Activated CD8-positive, alpha-beta T cell treated with anti-CD3 and anti-CD28 coated beads for 36 hours (primary cell): ENCODE results near the gene CMTM5. TPM values are rescaled to one million over a fixed set of nuclear protein-coding genes. Genes with fewer than 3 reads are reported as not detected.

Experiments
- ATAC-seq: fragments of 200-7000 bp; cut with Tn5 transposase; one replicate; pipeline ENCODE4 v1.10.0; 2021; ENCODE audit warnings: mild to moderate bottlenecking, moderate library complexity
- CTCF ChIA-PET: fragments of 350-600 bp; sonication (Branson Sonifier 250); formaldehyde crosslinking; loops from one replicate; lab custom pipeline; 2021; ENCODE audit warnings: antibody characterized with exemption; lab: Charles Lee
- POLR2A ChIA-PET: fragments of 350-600 bp; sonication (Branson Sonifier 250); formaldehyde crosslinking; loops from one replicate; lab custom pipeline; 2021; ENCODE audit warnings: antibody characterized with exemption; lab: Charles Lee
- DNase-seq: peaks from one replicate; pipeline ENCODE4 v3.0.0-alpha.2; 2020
- H3K27ac Mint-ChIP-seq: one replicate; pipeline ENCODE4 v1.8.0; 2021; ENCODE audit warnings: mild to moderate bottlenecking, mixed read lengths
- H3K27me3 Mint-ChIP-seq: one replicate; pipeline ENCODE4 v1.8.0; 2021; ENCODE audit warnings: mixed read lengths
- H3K36me3 Mint-ChIP-seq: one replicate; pipeline ENCODE4 v1.8.0; 2021; ENCODE audit warnings: low read depth, mixed read lengths
- H3K4me1 Mint-ChIP-seq: one replicate; pipeline ENCODE4 v1.8.0; 2021; ENCODE audit warnings: low read depth, mixed read lengths
- H3K4me3 Mint-ChIP-seq: one replicate; pipeline ENCODE4 v1.8.0; 2021; ENCODE audit warnings: mild to moderate bottlenecking, moderate library complexity, mixed read lengths
- H3K9me3 Mint-ChIP-seq: one replicate; pipeline ENCODE4 v1.8.0; 2021; ENCODE audit warnings: mixed read lengths
- CTCF ChIP-seq: fragments of 200-600 bp; IDR thresholded peaks from one replicate; pipeline ENCODE4 v1.8.0; 2022; ENCODE audit warnings: antibody characterized with exemption, mild to moderate bottlenecking
- intact Hi-C: fragments of 100-400 bp; cut with micrococcal nuclease; formaldehyde crosslinking; loops from one replicate; pipeline ENCODE4 v1.10.0; 2022
- total RNA-seq, 2 experiments: library from RNA; stranded (reverse); gene quantifications; one replicate each; pipeline ENCODE4 v1.2.3, GENCODE V29; 2021

CMTM5 gene
- total RNA-seq, 2 experiments from 2014 or later: not detected

- POLR2A ChIA-PET: interaction anchor here (1.0 to 1.8 kb wide), 2 partner anchors 14 to 89 kb away, joined by 4 to 7 read pairs; partner anchors contain the start of gene PABPN1
- intact Hi-C loops: no loop called here
- no peaks in the 10 kb centered on the region for H3K9me3 Mint-ChIP-seq
These were observed 33.3 kb downstream of the CMTM5 start for GRCh38 chr14:23409966-23410635.

GRCh38 chr14:23411563-23412525, 35.0 kb downstream of the CMTM5 start:
- no peaks in the 10 kb centered on the region for H3K9me3 Mint-ChIP-seq
- intact Hi-C loops: no loop called here
- POLR2A ChIA-PET: no interaction called here
- no peak for TF ChIP-seq CTCF
- no peaks in the 10 kb centered on the region for H3K4me1 Mint-ChIP-seq
- DNase-seq (no peak), ATAC-seq (no peak)
- H3K27me3 Mint-ChIP-seq: peaks cover 3% of the 10 kb centered on the region
- no peaks in the 10 kb centered on the region for H3K36me3 Mint-ChIP-seq
- H3K4me3 Mint-ChIP-seq: no peak overlapping the region
- no peak overlapping the region for H3K27ac Mint-ChIP-seq
- CTCF ChIA-PET: interaction anchor here (1.2 kb wide), 1 partner anchor 31 kb away, joined by 3 read pairs; no protein-coding TSS in a partner anchor

More at GRCh38 chr14:23409966-23410635, 33.3 kb downstream of the CMTM5 start:
- Mint-ChIP-seq H3K4me1 (no peaks in the 10 kb centered on the region), H3K36me3 (no peaks in the 10 kb centered on the region), H3K27me3 (no peaks in the 10 kb centered on the region), H3K4me3 (no peak overlapping the region), H3K27ac (no peak overlapping the region)
- CTCF ChIA-PET: interaction anchor here (1.2 kb wide), 1 partner anchor 29 kb away, joined by 3 read pairs; no protein-coding TSS in a partner anchor
- ATAC-seq: no peak
- TF ChIP-seq CTCF: no peak
- DNase-seq: no peak

- no peak for ATAC-seq
- TF ChIP-seq CTCF: no peak
- CTCF ChIA-PET: no interaction called here
- Mint-ChIP-seq H3K27me3 (peaks cover 5% of the 10 kb centered on the region), H3K9me3 (no peaks in the 10 kb centered on the region), H3K27ac (no peak overlapping the region), H3K36me3 (no peaks in the 10 kb centered on the region), H3K4me1 (no peaks in the 10 kb centered on the region), H3K4me3 (no peak overlapping the region)
- POLR2A ChIA-PET: no interaction called here
- no peak for DNase-seq
- intact Hi-C loops: no loop called here
These were observed 36.8 kb downstream of the CMTM5 start for GRCh38 chr14:23413681-23414080.

GRCh38 chr14:23414254-23414653, 37.4 kb downstream of the CMTM5 start:
- intact Hi-C loops: no loop called here
- no peak overlapping the region for H3K27ac Mint-ChIP-seq
- H3K4me3 Mint-ChIP-seq: no peak overlapping the region
- ChIA-PET CTCF (interaction anchor here (1.7 kb wide), 1 partner anchor 34 kb away, joined by 6 read pairs; no protein-coding TSS in a partner anchor), POLR2A (no interaction called here)
- TF ChIP-seq CTCF: no peak
- H3K27me3 Mint-ChIP-seq: peaks cover 5% of the 10 kb centered on the region
- H3K9me3 Mint-ChIP-seq: no peaks in the 10 kb centered on the region
- no peaks in the 10 kb centered on the region for H3K4me1 Mint-ChIP-seq
- no peaks in the 10 kb centered on the region for H3K36me3 Mint-ChIP-seq
- ATAC-seq (no peak), DNase-seq (no peak)
